Non-pigmented ciliary epithelial cell (primary cell): ENCODE data around the gene COL5A1.

Experiments used
- DNase-seq: peaks from one replicate; pipeline ENCODE4 v3.0.0-alpha.2; 2010; ENCODE audit warnings: low read depth

Gene COL5A1

GRCh38 chr9:134858051-134858841, 216.6 kb downstream of the COL5A1 start:
- DNase-seq: no peak

- DNase-seq: no peak
Measured at GRCh38 chr9:134860510-134860909, 218.9 kb downstream of the COL5A1 start.

- no peak for DNase-seq
Measured at GRCh38 chr9:134861595-134862334, 220.2 kb downstream of the COL5A1 start.

- DNase-seq: no peak
Measured at GRCh38 chr9:134863306-134863902, 221.8 kb downstream of the COL5A1 start.

- DNase-seq: no peak
Measured at GRCh38 chr9:134863941-134864820, 222.6 kb downstream of the COL5A1 start.

- DNase-seq: no peak
Measured at GRCh38 chr9:134864821-134865190, 223.2 kb downstream of the COL5A1 start.

GRCh38 chr9:134867917-134868750, 226.5 kb downstream of the COL5A1 start:
- DNase-seq: no peak

GRCh38 chr9:134868751-134869553, 227.3 kb downstream of the COL5A1 start:
- DNase-seq: no peak

- DNase-seq: no peak
Measured at GRCh38 chr9:134869554-134870300, 228.1 kb downstream of the COL5A1 start.

- no peak for DNase-seq
Measured at GRCh38 chr9:134870301-134870694, 228.7 kb downstream of the COL5A1 start.

- no peak for DNase-seq
Measured at GRCh38 chr9:134870746-134871662, 229.4 kb downstream of the COL5A1 start.

- no peak for DNase-seq
Measured at GRCh38 chr9:134871697-134872340, 230.2 kb downstream of the COL5A1 start.

- no peak for DNase-seq
Measured at GRCh38 chr9:134872482-134873231, 231.1 kb downstream of the COL5A1 start.

GRCh38 chr9:134875371-134875770, 233.8 kb downstream of the COL5A1 start:
- DNase-seq: no peak

- DNase-seq: no peak
Measured at GRCh38 chr9:134877541-134877940, 235.9 kb downstream of the COL5A1 start.

- DNase-seq: no peak
Measured at GRCh38 chr9:134879664-134880483, 238.3 kb downstream of the COL5A1 start.
